ENCODE results near the gene CDH4.

GRCh38 chr20:61765081-61765870 is 513.2 kb downstream of the CDH4 start:
- TF ChIP-seq CTCF (conservative IDR thresholded peaks at IDR 0.05; ENCODE audit: low read length) (no peak), EZH2phosphoT487 (IDR thresholded peaks at IDR 0.05; ENCODE audit: borderline replicate concordance, low read depth, low read length) (no peak)

Data from OCI-LY7 (cell line).